NCI-H2227 treated with DMSO at 0.1 percent for 48 hours (cell line): ENCODE data around the gene ZNF692.
"Not testable (repeated sequence)": the region's sequence is repeated elsewhere in the genome, so short reads cannot be mapped to it uniquely, and the experiment has no call there.

Source experiments
- DNase-seq: peaks from one replicate; lab custom pipeline; 2025; lab: John Stamatoyannopoulos, UW

Gene ZNF692

GRCh38 chr1:248810000-248810726 lies 48.7 kb downstream of the ZNF692 start:
- DNase-seq, result no peak

- no peak for DNase-seq
These were observed 50.0 kb downstream of the ZNF692 start for GRCh38 chr1:248808876-248809275.

- no peak for DNase-seq
These were observed 51.7 kb downstream of the ZNF692 start for GRCh38 chr1:248807067-248807737.

- no peak for DNase-seq
These were observed 53.0 kb downstream of the ZNF692 start for GRCh38 chr1:248805876-248806275.

- no peak for DNase-seq
These were observed 53.9 kb downstream of the ZNF692 start for GRCh38 chr1:248804771-248805681.

- DNase-seq, result not testable (repeated sequence)
These were observed 55.4 kb downstream of the ZNF692 start for GRCh38 chr1:248803501-248803900.

- DNase-seq, result no peak
These were observed 56.4 kb downstream of the ZNF692 start for GRCh38 chr1:248802454-248802853.

GRCh38 chr1:248800459-248800858 lies 58.4 kb downstream of the ZNF692 start:
- DNase-seq, result no peak
